Glutamatergic neuron (in vitro differentiated cells): ENCODE results near the gene RALB. TPM values are rescaled to one million over a fixed set of nuclear protein-coding genes. Genes with fewer than 3 reads are reported as not detected.

Experiments used
- DNase-seq: peaks from one replicate; pipeline ENCODE4 v3.0.0; 2022
- H3K27ac Mint-ChIP-seq: one replicate; pipeline ENCODE4 v1.8.0; 2020; ENCODE audit warnings: mild to moderate bottlenecking, mixed read lengths, inconsistent platforms; ENCODE audit not compliant: unreplicated experiment
- H3K27me3 Mint-ChIP-seq: one replicate; pipeline ENCODE4 v1.8.0; 2020; ENCODE audit warnings: mild to moderate bottlenecking, moderate library complexity, mixed read lengths, inconsistent platforms; ENCODE audit not compliant: unreplicated experiment
- H3K36me3 Mint-ChIP-seq: one replicate; pipeline ENCODE4 v1.8.0; 2020; ENCODE audit warnings: mild to moderate bottlenecking, mixed read lengths, inconsistent platforms; ENCODE audit not compliant: unreplicated experiment
- H3K4me1 Mint-ChIP-seq: one replicate; pipeline ENCODE4 v1.8.0; 2020; ENCODE audit warnings: mild to moderate bottlenecking, low read depth, mixed read lengths, inconsistent platforms; ENCODE audit not compliant: unreplicated experiment
- H3K4me3 Mint-ChIP-seq: one replicate; pipeline ENCODE4 v1.8.0; 2020; ENCODE audit warnings: mild to moderate bottlenecking, mixed read lengths, inconsistent platforms; ENCODE audit not compliant: unreplicated experiment
- H3K9me3 Mint-ChIP-seq: one replicate; pipeline ENCODE4 v1.8.0; 2020; ENCODE audit warnings: mild to moderate bottlenecking, moderate library complexity, mixed read lengths, inconsistent platforms; ENCODE audit not compliant: unreplicated experiment
- total RNA-seq: library from RNA; stranded (reverse); fragmentation: NEBNext Ultra II Directional; extraction: Animal tissue kit (Norgen Biotek cat#: 25700); gene quantifications from one replicate; pipeline ENCODE4 v1.2.1, GENCODE V29; 2021; ENCODE audit not compliant: unreplicated experiment
- TF ChIP-seq, protein P1 (sequence below): fragments of 200-600 bp; sonication (generic); IDR thresholded peaks from one replicate; pipeline ENCODE4 v1.5.0; 2021; ENCODE audit not compliant: partially characterized antibody, unreplicated experiment

The RALB gene
- total RNA-seq, 1 donor from 2014 or later: 16.4 TPM

GRCh38 chr2:120261387-120262006 is 8.8 kb downstream of the RALB start:
- TF ChIP-seq, protein P1, sequence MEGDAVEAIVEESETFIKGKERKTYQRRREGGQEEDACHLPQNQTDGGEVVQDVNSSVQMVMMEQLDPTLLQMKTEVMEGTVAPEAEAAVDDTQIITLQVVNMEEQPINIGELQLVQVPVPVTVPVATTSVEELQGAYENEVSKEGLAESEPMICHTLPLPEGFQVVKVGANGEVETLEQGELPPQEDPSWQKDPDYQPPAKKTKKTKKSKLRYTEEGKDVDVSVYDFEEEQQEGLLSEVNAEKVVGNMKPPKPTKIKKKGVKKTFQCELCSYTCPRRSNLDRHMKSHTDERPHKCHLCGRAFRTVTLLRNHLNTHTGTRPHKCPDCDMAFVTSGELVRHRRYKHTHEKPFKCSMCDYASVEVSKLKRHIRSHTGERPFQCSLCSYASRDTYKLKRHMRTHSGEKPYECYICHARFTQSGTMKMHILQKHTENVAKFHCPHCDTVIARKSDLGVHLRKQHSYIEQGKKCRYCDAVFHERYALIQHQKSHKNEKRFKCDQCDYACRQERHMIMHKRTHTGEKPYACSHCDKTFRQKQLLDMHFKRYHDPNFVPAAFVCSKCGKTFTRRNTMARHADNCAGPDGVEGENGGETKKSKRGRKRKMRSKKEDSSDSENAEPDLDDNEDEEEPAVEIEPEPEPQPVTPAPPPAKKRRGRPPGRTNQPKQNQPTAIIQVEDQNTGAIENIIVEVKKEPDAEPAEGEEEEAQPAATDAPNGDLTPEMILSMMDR: no peak
- H3K4me1 Mint-ChIP-seq: no peaks in the 10 kb centered on the region
- H3K4me3 Mint-ChIP-seq: no peak overlapping the region
- peaks cover 5% of the 10 kb centered on the region for H3K36me3 Mint-ChIP-seq
- H3K27ac Mint-ChIP-seq: no peak overlapping the region
- H3K27me3 Mint-ChIP-seq: peaks cover 2% of the 10 kb centered on the region
- H3K9me3 Mint-ChIP-seq: peaks cover 8% of the 10 kb centered on the region
- DNase-seq: no peak

- H3K4me3 Mint-ChIP-seq: no peak overlapping the region
- H3K36me3 Mint-ChIP-seq: peaks cover 5% of the 10 kb centered on the region
- H3K27ac Mint-ChIP-seq: no peak overlapping the region
- DNase-seq: no peak
- TF ChIP-seq, protein P1: no peak
- H3K9me3 Mint-ChIP-seq: peaks cover 8% of the 10 kb centered on the region
- peaks cover 2% of the 10 kb centered on the region for H3K27me3 Mint-ChIP-seq
- H3K4me1 Mint-ChIP-seq: no peaks in the 10 kb centered on the region
Observed at GRCh38 chr2:120262150-120262549, 9.5 kb downstream of the RALB start.

GRCh38 chr2:120262761-120263428 is 10.2 kb downstream of the RALB start:
- no peaks in the 10 kb centered on the region for H3K4me1 Mint-ChIP-seq

GRCh38 chr2:120265006-120265405 is 12.4 kb downstream of the RALB start:
- Mint-ChIP-seq H3K36me3 (no peaks in the 10 kb centered on the region), H3K27ac (no peak overlapping the region), H3K27me3 (no peaks in the 10 kb centered on the region), H3K4me1 (no peaks in the 10 kb centered on the region), H3K9me3 (peaks cover 2% of the 10 kb centered on the region), H3K4me3 (no peak overlapping the region)
- TF ChIP-seq, protein P1: no peak
- DNase-seq: no peak

More at GRCh38 chr2:120262761-120263428, 10.2 kb downstream of the RALB start:
- H3K9me3 Mint-ChIP-seq: peaks cover 8% of the 10 kb centered on the region
- peaks cover under 1% of the 10 kb centered on the region for H3K27me3 Mint-ChIP-seq
- no peak for DNase-seq
- TF ChIP-seq, protein P1: no peak
- H3K4me3 Mint-ChIP-seq: no peak overlapping the region
- no peak overlapping the region for H3K27ac Mint-ChIP-seq
- peaks cover 5% of the 10 kb centered on the region for H3K36me3 Mint-ChIP-seq

- Mint-ChIP-seq H3K27me3 (no peaks in the 10 kb centered on the region), H3K36me3 (no peaks in the 10 kb centered on the region), H3K4me1 (no peaks in the 10 kb centered on the region), H3K27ac (no peak overlapping the region), H3K9me3 (peaks cover 2% of the 10 kb centered on the region), H3K4me3 (no peak overlapping the region)
- no peak for DNase-seq
- TF ChIP-seq, protein P1: no peak
Observed at GRCh38 chr2:120267348-120267747, 14.7 kb downstream of the RALB start.
